GM15510 (cell line): ENCODE data around the gene DLG4.

Experiments
- POLR2A ChIP-seq: IDR thresholded peaks from 3 replicates; pipeline ENCODE4 v1.6.1; 2011; ENCODE audit warnings: borderline replicate concordance; ENCODE audit not compliant: insufficient read length; ENCODE audit errors: extremely low read depth

Gene DLG4

GRCh38 chr17:7174603-7175326 lies 44.9 kb downstream of the DLG4 start:
- TF ChIP-seq POLR2A = no peak

- no peak for TF ChIP-seq POLR2A
Measured at GRCh38 chr17:7173687-7174602, 45.7 kb downstream of the DLG4 start.

GRCh38 chr17:7167832-7168231 lies 51.8 kb downstream of the DLG4 start:
- TF ChIP-seq POLR2A = no peak

- no peak for TF ChIP-seq POLR2A
Measured at GRCh38 chr17:7166873-7167272, 52.8 kb downstream of the DLG4 start.

GRCh38 chr17:7156342-7156940 lies 63.2 kb downstream of the DLG4 start:
- TF ChIP-seq POLR2A = no peak

GRCh38 chr17:7147772-7148171 lies 71.9 kb downstream of the DLG4 start:
- TF ChIP-seq POLR2A = no peak

- TF ChIP-seq POLR2A = no peak
Measured at GRCh38 chr17:7146115-7146514, 73.5 kb downstream of the DLG4 start.

GRCh38 chr17:7144213-7144612 lies 75.4 kb downstream of the DLG4 start:
- TF ChIP-seq POLR2A = no peak

- TF ChIP-seq POLR2A = no peak
Measured at GRCh38 chr17:7141824-7142223, 77.8 kb downstream of the DLG4 start.

GRCh38 chr17:7139400-7139799 lies 80.2 kb downstream of the DLG4 start:
- no peak for TF ChIP-seq POLR2A

GRCh38 chr17:7138800-7139381 lies 80.7 kb downstream of the DLG4 start:
- TF ChIP-seq POLR2A = no peak

- no peak for TF ChIP-seq POLR2A
Measured at GRCh38 chr17:7137171-7137943, 82.3 kb downstream of the DLG4 start.
